ENCODE measurements around the gene PF4V1.

Gene PF4V1

DNA sequence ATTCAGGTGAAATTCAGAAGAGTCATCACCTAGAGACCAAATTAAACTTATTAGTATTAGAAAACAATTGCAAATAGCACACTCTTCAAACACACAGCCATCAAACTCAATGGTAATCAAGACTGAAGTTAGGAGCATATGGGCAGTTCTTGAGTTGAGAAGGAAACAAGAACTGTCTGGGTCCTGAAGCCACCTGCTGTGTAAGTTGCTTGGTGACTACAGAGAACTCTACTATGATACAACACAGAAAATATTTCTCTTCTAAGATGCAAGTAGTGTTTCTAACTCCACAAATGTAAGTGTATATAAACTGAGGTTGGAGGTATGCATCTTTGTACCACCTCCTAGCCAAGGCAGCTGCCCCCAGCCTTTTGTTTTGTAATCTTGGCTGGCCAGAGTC, 325 bp upstream of the PF4V1 start (continued):
- TF ChIP-seq ZNF514 (tag by site-specific recombination; IDR thresholded peaks at IDR 0.05), result no peak
- TF ChIP-seq, protein P1, sequence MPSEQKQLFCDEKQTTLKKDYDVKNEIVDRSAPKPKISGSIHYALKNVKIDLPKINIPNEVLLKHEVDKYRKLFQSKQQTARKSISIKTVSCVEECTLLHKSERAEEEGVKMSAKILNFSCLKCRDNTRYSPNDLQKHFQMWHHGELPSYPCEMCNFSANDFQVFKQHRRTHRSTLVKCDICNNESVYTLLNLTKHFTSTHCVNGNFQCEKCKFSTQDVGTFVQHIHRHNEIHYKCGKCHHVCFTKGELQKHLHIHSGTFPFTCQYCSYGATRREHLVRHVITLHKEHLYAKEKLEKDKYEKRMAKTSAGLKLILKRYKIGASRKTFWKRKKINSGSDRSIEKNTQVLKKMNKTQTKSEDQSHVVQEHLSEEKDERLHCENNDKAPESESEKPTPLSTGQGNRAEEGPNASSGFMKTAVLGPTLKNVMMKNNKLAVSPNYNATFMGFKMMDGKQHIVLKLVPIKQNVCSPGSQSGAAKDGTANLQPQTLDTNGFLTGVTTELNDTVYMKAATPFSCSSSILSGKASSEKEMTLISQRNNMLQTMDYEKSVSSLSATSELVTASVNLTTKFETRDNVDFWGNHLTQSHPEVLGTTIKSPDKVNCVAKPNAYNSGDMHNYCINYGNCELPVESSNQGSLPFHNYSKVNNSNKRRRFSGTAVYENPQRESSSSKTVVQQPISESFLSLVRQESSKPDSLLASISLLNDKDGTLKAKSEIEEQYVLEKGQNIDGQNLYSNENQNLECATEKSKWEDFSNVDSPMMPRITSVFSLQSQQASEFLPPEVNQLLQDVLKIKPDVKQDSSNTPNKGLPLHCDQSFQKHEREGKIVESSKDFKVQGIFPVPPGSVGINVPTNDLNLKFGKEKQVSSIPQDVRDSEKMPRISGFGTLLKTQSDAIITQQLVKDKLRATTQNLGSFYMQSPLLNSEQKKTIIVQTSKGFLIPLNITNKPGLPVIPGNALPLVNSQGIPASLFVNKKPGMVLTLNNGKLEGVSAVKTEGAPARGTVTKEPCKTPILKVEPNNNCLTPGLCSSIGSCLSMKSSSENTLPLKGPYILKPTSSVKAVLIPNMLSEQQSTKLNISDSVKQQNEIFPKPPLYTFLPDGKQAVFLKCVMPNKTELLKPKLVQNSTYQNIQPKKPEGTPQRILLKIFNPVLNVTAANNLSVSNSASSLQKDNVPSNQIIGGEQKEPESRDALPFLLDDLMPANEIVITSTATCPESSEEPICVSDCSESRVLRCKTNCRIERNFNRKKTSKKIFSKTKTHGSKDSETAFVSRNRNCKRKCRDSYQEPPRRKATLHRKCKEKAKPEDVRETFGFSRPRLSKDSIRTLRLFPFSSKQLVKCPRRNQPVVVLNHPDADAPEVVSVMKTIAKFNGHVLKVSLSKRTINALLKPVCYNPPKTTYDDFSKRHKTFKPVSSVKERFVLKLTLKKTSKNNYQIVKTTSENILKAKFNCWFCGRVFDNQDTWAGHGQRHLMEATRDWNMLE (tag by site-specific recombination; conservative IDR thresholded peaks at IDR 0.05; ENCODE audit: low read depth), result no peak
- TF ChIP-seq ZNF626 (tag by site-specific recombination; IDR thresholded peaks at IDR 0.05), result no peak
- TF ChIP-seq ZNF529 (tag by site-specific recombination; IDR thresholded peaks at IDR 0.05; ENCODE audit: insufficient replicate concordance), result no peak
- no peak for TF ChIP-seq ZNF37A (tag by site-specific recombination; IDR thresholded peaks at IDR 0.05)
- TF ChIP-seq ZNF670 (tag by site-specific recombination; IDR thresholded peaks at IDR 0.05; ENCODE audit: low read depth), result no peak
- TF ChIP-seq ZNF785 (tag by site-specific recombination; IDR thresholded peaks at IDR 0.05), result no peak

DNA sequence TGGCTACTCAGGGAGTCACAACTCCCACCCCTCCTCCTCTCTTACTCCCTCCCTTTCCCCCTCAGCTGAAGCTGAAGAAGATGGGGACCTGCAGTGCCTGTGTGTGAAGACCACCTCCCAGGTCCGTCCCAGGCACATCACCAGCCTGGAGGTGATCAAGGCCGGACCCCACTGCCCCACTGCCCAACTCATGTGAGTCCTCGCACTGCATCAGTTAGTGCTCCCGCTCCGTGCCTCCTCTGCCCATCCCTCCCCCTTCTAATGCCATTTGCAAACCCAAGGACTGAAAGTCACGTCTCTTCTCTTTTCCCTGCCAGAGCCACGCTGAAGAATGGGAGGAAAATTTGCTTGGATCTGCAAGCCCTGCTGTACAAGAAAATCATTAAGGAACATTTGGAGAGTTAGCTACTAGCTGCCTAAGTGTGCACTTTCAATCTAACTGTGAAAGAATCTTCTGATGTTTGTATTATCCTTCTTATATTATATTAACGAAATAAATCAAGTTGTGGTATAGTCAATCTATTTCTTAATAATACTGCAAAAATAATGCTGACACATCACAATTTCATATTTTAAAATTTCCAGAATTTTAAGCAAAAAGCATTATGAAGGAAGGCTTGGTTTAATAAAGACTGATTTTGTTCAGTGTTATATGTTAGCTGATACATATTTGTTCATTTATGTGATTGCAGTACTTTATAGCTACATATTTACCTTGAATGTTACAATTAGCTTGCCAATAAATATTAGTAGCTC, 800 bp downstream of the PF4V1 start:
- ChIA-PET POLR2A (no interaction called here), CTCF (interaction anchor here (0.9 to 2.0 kb wide), 2 partner anchors 9 to 11 kb away, joined by 5 to 6 read pairs; no protein-coding TSS in a partner anchor)
- H3K36me3 ChIP-seq (ENCODE audit: control insufficient read depth in 2 of 2, insufficient read depth in 1 of 2, low read length in 2 of 2), result no peaks in the 10 kb centered on the region
- no peaks in the 10 kb centered on the region for H3K4me1 ChIP-seq (ENCODE audit: control insufficient read depth, insufficient read depth, low read length)
- H3K4me3 ChIP-seq (ENCODE audit: low read depth, low read length), result no peak overlapping the region
- no peaks in the 10 kb centered on the region for H3K9me3 ChIP-seq (ENCODE audit: control insufficient read depth, insufficient read depth, low read depth, low read length)
- TF ChIP-seq, protein P2, sequence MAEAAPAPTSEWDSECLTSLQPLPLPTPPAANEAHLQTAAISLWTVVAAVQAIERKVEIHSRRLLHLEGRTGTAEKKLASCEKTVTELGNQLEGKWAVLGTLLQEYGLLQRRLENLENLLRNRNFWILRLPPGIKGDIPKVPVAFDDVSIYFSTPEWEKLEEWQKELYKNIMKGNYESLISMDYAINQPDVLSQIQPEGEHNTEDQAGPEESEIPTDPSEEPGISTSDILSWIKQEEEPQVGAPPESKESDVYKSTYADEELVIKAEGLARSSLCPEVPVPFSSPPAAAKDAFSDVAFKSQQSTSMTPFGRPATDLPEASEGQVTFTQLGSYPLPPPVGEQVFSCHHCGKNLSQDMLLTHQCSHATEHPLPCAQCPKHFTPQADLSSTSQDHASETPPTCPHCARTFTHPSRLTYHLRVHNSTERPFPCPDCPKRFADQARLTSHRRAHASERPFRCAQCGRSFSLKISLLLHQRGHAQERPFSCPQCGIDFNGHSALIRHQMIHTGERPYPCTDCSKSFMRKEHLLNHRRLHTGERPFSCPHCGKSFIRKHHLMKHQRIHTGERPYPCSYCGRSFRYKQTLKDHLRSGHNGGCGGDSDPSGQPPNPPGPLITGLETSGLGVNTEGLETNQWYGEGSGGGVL (tag by site-specific recombination; IDR thresholded peaks at IDR 0.05), result peak; percentile 38; the same call in 1 of the 2 replicates
- no peak for TF ChIP-seq ZNF354C (tag by site-specific recombination; IDR thresholded peaks at IDR 0.05; ENCODE audit: borderline replicate concordance, low read depth)
- no peak for TF ChIP-seq ZNF426 (tag by site-specific recombination; IDR thresholded peaks at IDR 0.05)
- TF ChIP-seq ZNF174 (tag by site-specific recombination; IDR thresholded peaks at IDR 0.05), result no peak
- TF ChIP-seq ZNF121 (tag by site-specific recombination; IDR thresholded peaks at IDR 0.05), result no peak
- no peak for TF ChIP-seq ZNF555 (tag by site-specific recombination; conservative IDR thresholded peaks at IDR 0.05)
- TF ChIP-seq ZNF529 (tag by site-specific recombination; IDR thresholded peaks at IDR 0.05; ENCODE audit: insufficient replicate concordance), result no peak
- TF ChIP-seq ZNF544 (tag by site-specific recombination; IDR thresholded peaks at IDR 0.05), result no peak
- TF ChIP-seq ZNF335 (tag by site-specific recombination; conservative IDR thresholded peaks at IDR 0.05), result 0 out of 2 replicates have a peak, but pooled peaks have one; percentile 3
- TF ChIP-seq ZNF704 (tag by site-specific recombination; IDR thresholded peaks at IDR 0.05), result no peak
- no peak for TF ChIP-seq ZNF645 (tag by site-specific recombination; IDR thresholded peaks at IDR 0.05)
- no peak for TF ChIP-seq ZNF701 (tag by site-specific recombination; IDR thresholded peaks at IDR 0.05)
- H3K27ac ChIP-seq (ENCODE audit: extremely low read depth, low read depth, low read length), result no peak overlapping the region
